GM12873 (cell line): Measurements from ENCODE around the gene COL5A1.

Source experiments
- TF ChIP-seq, protein P1 (sequence below): IDR thresholded peaks from 2 replicates; pipeline ENCODE4 v1.5.1; 2012; ENCODE audit warnings: low read depth, mild to moderate bottlenecking, moderate library complexity, low read length, control low read depth; ENCODE audit not compliant: insufficient read depth; ENCODE audit errors: missing control alignments

COL5A1 gene

DNA sequence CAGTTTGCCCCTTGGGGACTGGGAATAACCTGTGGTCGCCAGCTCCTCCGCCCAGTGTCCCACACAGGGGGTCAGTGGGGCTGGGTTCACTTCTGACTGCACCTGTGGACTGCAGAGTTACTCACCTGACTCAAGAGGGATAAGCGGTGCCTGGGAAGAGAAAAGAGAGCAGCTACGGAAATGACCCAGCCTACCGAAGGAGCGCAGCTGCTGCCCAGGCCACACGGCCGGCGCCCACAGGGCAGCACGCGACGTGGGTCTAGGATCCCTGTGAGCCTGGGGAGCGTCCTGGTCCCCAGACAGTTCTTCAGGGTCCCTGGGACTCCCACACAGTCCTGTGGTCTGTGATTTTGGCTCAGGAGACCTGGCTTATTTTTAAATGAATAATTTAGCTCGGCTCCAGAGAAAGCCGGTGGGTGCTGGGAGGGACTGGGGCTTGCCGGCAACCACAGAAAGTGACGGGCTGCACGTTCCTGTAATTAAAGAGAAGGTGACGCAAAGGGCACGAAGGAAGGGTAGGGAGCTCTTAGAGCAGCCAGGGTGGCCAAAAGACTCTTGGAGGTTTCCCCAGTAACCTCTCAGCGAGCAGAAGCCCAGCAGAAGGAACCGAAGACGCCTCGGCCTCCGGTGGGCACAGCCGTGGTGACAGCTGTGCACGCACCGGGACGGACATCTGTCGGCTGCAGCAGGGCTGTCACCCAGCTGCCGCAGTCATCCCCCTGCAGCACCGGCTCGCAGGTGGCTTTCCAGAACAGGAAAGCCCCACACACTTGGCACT lies 141.5 kb downstream of the COL5A1 start:
- TF ChIP-seq, protein P1, sequence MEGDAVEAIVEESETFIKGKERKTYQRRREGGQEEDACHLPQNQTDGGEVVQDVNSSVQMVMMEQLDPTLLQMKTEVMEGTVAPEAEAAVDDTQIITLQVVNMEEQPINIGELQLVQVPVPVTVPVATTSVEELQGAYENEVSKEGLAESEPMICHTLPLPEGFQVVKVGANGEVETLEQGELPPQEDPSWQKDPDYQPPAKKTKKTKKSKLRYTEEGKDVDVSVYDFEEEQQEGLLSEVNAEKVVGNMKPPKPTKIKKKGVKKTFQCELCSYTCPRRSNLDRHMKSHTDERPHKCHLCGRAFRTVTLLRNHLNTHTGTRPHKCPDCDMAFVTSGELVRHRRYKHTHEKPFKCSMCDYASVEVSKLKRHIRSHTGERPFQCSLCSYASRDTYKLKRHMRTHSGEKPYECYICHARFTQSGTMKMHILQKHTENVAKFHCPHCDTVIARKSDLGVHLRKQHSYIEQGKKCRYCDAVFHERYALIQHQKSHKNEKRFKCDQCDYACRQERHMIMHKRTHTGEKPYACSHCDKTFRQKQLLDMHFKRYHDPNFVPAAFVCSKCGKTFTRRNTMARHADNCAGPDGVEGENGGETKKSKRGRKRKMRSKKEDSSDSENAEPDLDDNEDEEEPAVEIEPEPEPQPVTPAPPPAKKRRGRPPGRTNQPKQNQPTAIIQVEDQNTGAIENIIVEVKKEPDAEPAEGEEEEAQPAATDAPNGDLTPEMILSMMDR = no peak

- TF ChIP-seq, protein P1 = no peak
These were observed 142.1 kb downstream of the COL5A1 start for GRCh38 chr9:134783699-134784039.

- TF ChIP-seq, protein P1 = no peak
These were observed 143.1 kb downstream of the COL5A1 start for GRCh38 chr9:134784577-134785305.

GRCh38 chr9:134785325-134786108 lies 143.9 kb downstream of the COL5A1 start:
- TF ChIP-seq, protein P1 = no peak

GRCh38 chr9:134787601-134788531 lies 146.3 kb downstream of the COL5A1 start:
- TF ChIP-seq, protein P1 = no peak

DNA sequence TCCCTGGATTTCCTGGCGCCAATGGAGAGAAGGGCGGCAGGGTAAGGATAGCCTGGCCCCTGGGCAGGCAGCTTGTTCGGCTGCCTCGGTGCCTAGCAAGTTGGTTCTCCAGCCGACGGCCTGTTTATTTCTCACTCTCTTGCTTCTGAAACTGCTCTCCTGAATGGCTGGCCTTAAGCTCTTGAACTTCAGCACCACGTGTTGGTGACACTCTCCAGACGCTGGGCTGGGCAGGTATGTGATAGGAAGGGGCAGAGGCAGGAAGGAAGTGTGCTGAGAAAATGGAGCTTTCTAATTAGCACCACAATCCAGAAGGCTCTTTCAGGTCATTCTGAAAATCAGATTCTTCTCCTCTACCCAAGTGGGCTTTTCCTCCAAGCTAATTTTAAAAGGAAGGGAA lies 147.6 kb downstream of the COL5A1 start:
- TF ChIP-seq, protein P1 = no peak
